Measurements from ENCODE around the gene FOXP1.

FOXP1 gene

GRCh38 chr3:71505767-71506350 is 77.7 kb downstream of the FOXP1 start:
- DNase-seq (ENCODE audit: low read depth) = no peak

- DNase-seq (ENCODE audit: low read depth) = peak; percentile 87
Observed at GRCh38 chr3:71504250-71505036, 79.1 kb downstream of the FOXP1 start.

DNA sequence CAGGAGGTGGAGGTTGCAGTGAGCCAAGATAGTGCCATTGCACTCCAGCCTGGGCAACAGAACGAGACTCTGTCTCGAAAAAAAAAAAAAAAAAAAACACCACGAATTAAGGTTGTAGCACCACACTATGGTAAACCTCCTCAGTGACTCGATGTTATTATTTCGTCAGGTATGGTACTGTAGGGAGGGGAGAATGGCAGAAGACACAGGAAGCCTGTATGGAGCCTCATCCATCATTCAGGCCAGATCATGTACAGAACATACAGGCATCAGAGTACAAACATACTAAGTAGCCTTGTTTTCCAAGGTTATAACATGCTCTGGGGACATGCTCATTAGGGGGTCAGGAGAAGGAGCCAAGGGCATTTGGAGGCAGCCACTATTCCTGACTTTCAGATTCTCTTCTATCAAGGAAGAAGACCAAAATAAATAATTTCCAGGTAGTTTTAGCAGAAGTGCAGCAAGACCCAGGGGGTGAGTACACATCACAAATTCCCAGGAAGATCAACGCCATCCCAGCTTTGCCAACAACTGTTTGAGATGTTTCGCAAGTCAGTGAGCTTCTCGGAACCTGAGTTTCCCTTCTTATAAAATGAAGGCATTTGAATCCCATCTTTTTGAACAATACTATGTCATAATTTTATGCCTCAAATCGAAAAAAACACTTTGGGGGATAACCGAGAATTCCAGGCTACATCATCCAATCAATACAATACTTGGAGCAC is 79.8 kb downstream of the FOXP1 start:
- peak; percentile 63 for DNase-seq (ENCODE audit: low read depth)

GRCh38 chr3:71502066-71502625 is 81.4 kb downstream of the FOXP1 start:
- DNase-seq (ENCODE audit: low read depth) = no peak

- no peak for DNase-seq (ENCODE audit: low read depth)
Observed at GRCh38 chr3:71500696-71501095, 82.8 kb downstream of the FOXP1 start.

DNA sequence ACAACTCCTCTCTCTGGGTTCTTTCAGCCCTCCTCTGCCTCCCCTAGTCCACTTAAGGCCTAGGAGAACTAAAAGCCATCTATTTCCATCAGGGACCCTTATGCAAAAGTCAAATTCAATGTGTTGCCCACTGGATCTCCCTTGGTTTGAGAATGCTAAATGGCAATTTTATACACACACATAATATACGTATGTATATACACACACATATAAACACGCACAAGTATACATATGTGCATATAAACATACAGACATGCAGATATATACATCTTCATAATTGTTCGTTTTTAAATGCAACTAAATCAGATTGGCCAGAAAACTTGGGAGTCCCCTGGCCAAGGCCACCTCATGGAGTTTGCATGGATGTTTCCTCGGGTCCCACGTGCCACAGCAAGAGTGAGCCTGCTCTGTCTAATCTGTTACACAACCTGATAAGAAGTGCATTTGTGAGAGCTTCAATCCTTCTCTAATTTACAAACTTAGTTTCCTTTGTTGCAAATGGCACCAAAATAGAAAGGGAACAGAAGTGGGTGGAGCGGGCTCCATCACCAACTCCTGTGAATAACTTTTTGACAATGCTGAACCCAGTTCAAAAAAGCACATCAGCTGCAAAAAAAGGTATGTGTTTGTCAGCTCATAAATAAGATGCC is 84.2 kb downstream of the FOXP1 start:
- no peak for DNase-seq (ENCODE audit: low read depth)

GRCh38 chr3:71498543-71498942 is 85.0 kb downstream of the FOXP1 start:
- DNase-seq (ENCODE audit: low read depth) = no peak

DNA sequence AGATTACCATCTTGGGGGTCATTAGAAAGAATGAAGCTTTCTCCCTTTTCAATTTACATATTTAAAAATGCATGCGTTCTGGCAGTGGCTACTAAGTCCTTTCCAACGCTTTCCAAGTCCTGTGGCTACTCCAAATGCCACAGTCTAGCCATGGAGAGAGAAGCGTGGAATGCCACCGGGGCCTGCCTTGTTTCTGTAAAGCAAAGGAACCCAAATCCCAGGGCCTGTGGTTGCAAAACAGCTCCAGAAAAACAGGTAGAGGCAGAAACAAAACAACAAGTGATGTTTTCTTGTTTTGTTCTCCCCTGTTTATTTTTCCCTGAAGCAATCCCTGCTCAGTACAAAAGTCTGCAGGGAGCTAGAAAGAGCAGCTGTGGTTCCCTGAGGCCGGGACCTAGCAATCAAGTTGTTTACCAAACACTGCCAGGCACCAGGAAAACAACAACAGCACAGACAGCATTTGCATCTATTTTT is 85.5 kb downstream of the FOXP1 start:
- DNase-seq (ENCODE audit: low read depth) = no peak

DNA sequence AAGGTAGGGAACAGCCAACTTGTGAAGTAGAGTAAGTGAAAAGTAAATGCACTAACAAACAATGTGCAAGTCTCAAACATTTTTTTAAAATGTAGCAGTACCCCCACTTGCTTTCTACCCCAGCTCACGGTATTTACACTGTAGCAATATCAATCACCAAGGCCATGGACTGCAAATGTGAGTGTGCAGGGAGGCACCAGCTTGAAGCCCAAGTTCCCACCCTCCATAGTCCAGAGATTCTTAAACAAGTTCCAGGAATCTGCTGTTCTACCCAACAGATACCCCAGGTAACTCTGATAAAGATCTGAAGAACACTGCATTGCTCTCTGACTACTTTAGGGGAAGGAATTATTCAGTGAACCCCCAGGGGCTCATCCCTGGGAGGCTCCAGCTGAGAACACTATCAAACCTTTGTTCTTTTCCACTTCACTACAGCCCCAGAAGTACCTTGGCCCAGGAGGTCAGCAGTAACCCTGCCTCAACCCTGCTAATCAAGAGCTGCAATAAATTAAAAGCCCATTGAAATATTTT is 86.1 kb downstream of the FOXP1 start:
- no peak for DNase-seq (ENCODE audit: low read depth)

- DNase-seq (ENCODE audit: low read depth) = peak; percentile 86
Observed at GRCh38 chr3:71495708-71496472, 87.6 kb downstream of the FOXP1 start.

DNA sequence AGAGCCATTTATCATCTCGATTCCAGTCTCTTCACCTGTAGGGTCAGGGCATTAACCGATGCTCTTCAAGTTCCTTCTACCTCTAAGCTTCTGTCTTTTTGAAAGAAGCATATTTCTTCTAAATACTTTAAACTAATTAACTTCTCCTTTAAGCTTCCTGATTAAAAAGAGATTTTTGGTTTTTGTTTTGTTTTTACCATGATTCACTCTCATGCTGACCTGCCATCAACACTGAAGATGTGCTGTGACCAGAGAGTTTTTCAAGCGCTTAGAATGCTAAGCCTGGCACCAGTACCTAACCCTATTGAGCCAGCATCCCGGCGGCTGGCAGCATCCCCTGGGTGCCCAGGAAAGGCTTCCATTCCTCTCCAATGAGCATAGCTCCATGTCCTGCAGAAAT is 89.3 kb downstream of the FOXP1 start:
- DNase-seq (ENCODE audit: low read depth) = no peak

GRCh38 chr3:71492974-71493771 is 90.4 kb downstream of the FOXP1 start:
- no peak for DNase-seq (ENCODE audit: low read depth)

- no peak for DNase-seq (ENCODE audit: low read depth)
Observed at GRCh38 chr3:71492566-71492965, 91.0 kb downstream of the FOXP1 start.

- DNase-seq (ENCODE audit: low read depth) = no peak
Observed at GRCh38 chr3:71491154-71491752, 92.3 kb downstream of the FOXP1 start.

- no peak for DNase-seq (ENCODE audit: low read depth)
Observed at GRCh38 chr3:71490692-71491091, 92.8 kb downstream of the FOXP1 start.

GRCh38 chr3:71489315-71489761 is 94.2 kb downstream of the FOXP1 start:
- DNase-seq (ENCODE audit: low read depth) = no peak

- DNase-seq (ENCODE audit: low read depth) = no peak
Observed at GRCh38 chr3:71488882-71489281, 94.6 kb downstream of the FOXP1 start.

- no peak for DNase-seq (ENCODE audit: low read depth)
Observed at GRCh38 chr3:71488391-71488809, 95.1 kb downstream of the FOXP1 start.

- DNase-seq (ENCODE audit: low read depth) = no peak
Observed at GRCh38 chr3:71487418-71487817, 96.1 kb downstream of the FOXP1 start.

DNA sequence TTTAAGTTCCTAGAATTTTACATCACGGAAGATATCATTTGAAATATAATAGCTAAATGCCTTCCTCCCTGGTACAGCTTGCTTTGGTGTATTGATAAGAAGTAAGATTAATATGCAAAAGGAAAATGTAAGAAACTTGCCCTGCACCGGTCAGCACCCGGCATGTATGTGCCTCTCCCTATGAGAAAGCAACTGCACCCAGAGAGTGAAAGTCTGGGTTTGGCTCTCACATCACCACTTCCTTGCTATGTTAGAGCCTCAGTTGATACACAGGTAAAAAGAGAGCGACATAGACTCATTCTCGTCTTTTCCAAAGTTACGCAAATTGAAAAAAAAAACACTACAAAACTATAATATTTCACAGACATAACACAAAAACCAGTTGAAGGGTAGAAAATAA is 96.7 kb downstream of the FOXP1 start:
- no peak for DNase-seq (ENCODE audit: low read depth)

All from non-pigmented ciliary epithelial cell (primary cell).